HEK293 (cell line): Measurements from ENCODE around the gene ELF1.

Source experiments
- CTCF ChIP-seq: fragments of 450-650 bp; formaldehyde crosslinking; IDR thresholded peaks from 2 replicates; pipeline ENCODE4 v1.5.1; 2016; ENCODE audit warnings: missing biosample characterization, missing genetic modification characterization
- INSM2 ChIP-seq: fragments of 450-650 bp; formaldehyde crosslinking; IDR thresholded peaks from 2 replicates; pipeline ENCODE4 v1.5.1; 2016; ENCODE audit warnings: missing biosample characterization, missing genetic modification characterization
- REPIN1 ChIP-seq: fragments of 450-650 bp; formaldehyde crosslinking; IDR thresholded peaks from 2 replicates; pipeline ENCODE4 v1.5.1; 2017; ENCODE audit warnings: missing biosample characterization, missing genetic modification characterization, low read depth

- TF ChIP-seq INSM2 (tag by site-specific recombination) (no peak), CTCF (tag by site-specific recombination) (no peak), REPIN1 (tag by site-specific recombination) (no peak)
These were observed 23.1 kb downstream of the ELF1 start for GRCh38 chr13:40995997-40996396.
